OCI-LY7 (cell line): Measurements from ENCODE around the gene PDZRN4.

Source experiments
- EZH2phosphoT487 ChIP-seq: fragments of 200-600 bp; sonication (generic); IDR thresholded peaks from 2 replicates; pipeline ENCODE4 v1.6.1; 2018; ENCODE audit warnings: low read depth, borderline replicate concordance, mild to moderate bottlenecking, mixed run types, antibody characterized with exemption, low read length, moderate library complexity, mixed read lengths
- TF ChIP-seq, protein P1 (sequence below): fragments of 200-600 bp; sonication (generic); conservative IDR thresholded peaks from 2 replicates; pipeline ENCODE4 v1.5.1; 2014; ENCODE audit warnings: mild to moderate bottlenecking, antibody characterized with exemption, low read length, moderate library complexity, mixed read lengths

DNA sequence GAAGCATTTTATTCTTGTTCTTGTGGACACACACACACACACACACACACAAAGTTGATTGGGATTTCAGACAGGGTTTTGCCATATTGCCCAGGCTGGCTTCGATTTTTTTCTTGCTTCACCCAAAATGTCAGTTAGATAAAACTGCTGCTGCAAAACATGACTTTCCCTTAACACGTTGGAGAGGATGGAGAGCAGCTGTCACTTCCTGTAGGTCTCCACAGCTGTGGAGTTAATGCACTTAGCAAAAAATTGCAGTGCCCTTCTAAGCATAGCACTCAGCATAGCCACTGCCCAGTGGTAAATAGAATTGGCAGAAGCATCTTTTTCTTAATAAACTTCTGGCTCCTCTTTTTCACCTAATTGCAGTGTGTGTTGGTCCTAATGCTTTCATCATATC, 54.5 kb downstream of the PDZRN4 start:
- TF ChIP-seq, protein P1, sequence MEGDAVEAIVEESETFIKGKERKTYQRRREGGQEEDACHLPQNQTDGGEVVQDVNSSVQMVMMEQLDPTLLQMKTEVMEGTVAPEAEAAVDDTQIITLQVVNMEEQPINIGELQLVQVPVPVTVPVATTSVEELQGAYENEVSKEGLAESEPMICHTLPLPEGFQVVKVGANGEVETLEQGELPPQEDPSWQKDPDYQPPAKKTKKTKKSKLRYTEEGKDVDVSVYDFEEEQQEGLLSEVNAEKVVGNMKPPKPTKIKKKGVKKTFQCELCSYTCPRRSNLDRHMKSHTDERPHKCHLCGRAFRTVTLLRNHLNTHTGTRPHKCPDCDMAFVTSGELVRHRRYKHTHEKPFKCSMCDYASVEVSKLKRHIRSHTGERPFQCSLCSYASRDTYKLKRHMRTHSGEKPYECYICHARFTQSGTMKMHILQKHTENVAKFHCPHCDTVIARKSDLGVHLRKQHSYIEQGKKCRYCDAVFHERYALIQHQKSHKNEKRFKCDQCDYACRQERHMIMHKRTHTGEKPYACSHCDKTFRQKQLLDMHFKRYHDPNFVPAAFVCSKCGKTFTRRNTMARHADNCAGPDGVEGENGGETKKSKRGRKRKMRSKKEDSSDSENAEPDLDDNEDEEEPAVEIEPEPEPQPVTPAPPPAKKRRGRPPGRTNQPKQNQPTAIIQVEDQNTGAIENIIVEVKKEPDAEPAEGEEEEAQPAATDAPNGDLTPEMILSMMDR, result no peak
- no peak for TF ChIP-seq EZH2phosphoT487
